Neural crest cell (in vitro differentiated cells): ENCODE data around the gene TMEM87B. TPM values are rescaled to one million over a fixed set of nuclear protein-coding genes. Genes with fewer than 3 reads are reported as not detected.

Experiments
- DNase-seq: peaks from one replicate; pipeline ENCODE4 v3.0.0; 2021; ENCODE audit warnings: low read depth, mixed read lengths, low spot score
- H3K27ac Mint-ChIP-seq: one replicate; pipeline ENCODE4 v1.8.0; 2021; ENCODE audit warnings: mild to moderate bottlenecking, mixed read lengths; ENCODE audit not compliant: unreplicated experiment
- H3K27me3 Mint-ChIP-seq: 2 replicates; pipeline ENCODE4 v1.8.0; 2021; ENCODE audit warnings: low read depth, mild to moderate bottlenecking, mixed read lengths
- H3K36me3 Mint-ChIP-seq: 2 replicates; pipeline ENCODE4 v1.8.0; 2021; ENCODE audit warnings: low read depth, mild to moderate bottlenecking, mixed read lengths
- H3K4me1 Mint-ChIP-seq: 2 replicates; pipeline ENCODE4 v1.8.0; 2021; ENCODE audit warnings: mixed read lengths
- H3K4me3 Mint-ChIP-seq: one replicate; pipeline ENCODE4 v1.8.0; 2021; ENCODE audit warnings: mild to moderate bottlenecking, mixed read lengths
- H3K9me3 Mint-ChIP-seq: 2 replicates; pipeline ENCODE4 v1.8.0; 2021; ENCODE audit warnings: mixed read lengths
- total RNA-seq: library from RNA; stranded (reverse); gene quantifications from 2 replicates; pipeline ENCODE4 v1.2.1, GENCODE V29; 2021
- TF ChIP-seq, protein P1 (sequence below): fragments of 200-600 bp; sonication (generic); conservative IDR thresholded peaks from 2 replicates; pipeline ENCODE4 v1.5.0; 2021; ENCODE audit warnings: antibody characterized with exemption, mild to moderate bottlenecking

The TMEM87B gene
- total RNA-seq, 1 donor from 2014 or later, result 6.2 TPM

DNA sequence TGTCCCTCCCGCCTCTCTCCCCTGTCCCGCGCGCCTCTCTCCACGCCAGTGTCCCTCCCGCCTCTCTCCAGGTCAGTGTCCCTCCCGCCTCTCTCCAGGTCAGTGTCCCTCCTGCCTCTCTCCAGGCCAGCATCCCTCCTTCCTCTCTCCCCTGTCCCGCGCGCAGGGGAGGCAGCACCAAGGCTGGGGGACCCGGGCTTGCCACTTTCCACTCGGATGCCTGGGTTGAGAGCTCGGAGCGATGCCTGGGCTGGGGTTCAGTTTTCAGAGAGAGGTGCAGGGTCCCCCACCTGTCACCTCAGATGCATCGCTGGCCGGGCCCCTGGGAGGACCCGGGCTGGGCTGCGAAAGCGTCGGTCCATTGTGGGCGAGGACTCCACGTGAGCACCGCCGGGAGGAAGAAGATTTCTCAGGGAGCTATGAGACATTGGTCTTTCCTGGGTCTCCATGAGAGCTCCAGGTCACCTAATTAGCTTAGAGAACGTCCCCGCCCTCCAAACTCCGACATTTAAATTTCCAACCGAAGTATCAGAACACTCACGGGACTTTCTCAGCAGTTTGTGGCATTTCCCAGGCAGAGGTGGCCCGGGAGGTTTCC, 85.2 kb downstream of the TMEM87B start:
- peaks cover 29% of the 10 kb centered on the region for H3K4me1 Mint-ChIP-seq
- DNase-seq, result no peak
- peaks cover 14% of the 10 kb centered on the region for H3K36me3 Mint-ChIP-seq
- H3K27me3 Mint-ChIP-seq, result peaks cover 7% of the 10 kb centered on the region
- H3K9me3 Mint-ChIP-seq, result no peaks in the 10 kb centered on the region
- TF ChIP-seq, protein P1, sequence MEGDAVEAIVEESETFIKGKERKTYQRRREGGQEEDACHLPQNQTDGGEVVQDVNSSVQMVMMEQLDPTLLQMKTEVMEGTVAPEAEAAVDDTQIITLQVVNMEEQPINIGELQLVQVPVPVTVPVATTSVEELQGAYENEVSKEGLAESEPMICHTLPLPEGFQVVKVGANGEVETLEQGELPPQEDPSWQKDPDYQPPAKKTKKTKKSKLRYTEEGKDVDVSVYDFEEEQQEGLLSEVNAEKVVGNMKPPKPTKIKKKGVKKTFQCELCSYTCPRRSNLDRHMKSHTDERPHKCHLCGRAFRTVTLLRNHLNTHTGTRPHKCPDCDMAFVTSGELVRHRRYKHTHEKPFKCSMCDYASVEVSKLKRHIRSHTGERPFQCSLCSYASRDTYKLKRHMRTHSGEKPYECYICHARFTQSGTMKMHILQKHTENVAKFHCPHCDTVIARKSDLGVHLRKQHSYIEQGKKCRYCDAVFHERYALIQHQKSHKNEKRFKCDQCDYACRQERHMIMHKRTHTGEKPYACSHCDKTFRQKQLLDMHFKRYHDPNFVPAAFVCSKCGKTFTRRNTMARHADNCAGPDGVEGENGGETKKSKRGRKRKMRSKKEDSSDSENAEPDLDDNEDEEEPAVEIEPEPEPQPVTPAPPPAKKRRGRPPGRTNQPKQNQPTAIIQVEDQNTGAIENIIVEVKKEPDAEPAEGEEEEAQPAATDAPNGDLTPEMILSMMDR, result no peak
- H3K4me3 Mint-ChIP-seq, result peak overlapping the region; percentile 88
- H3K27ac Mint-ChIP-seq, result peak overlapping the region; percentile 19

DNA sequence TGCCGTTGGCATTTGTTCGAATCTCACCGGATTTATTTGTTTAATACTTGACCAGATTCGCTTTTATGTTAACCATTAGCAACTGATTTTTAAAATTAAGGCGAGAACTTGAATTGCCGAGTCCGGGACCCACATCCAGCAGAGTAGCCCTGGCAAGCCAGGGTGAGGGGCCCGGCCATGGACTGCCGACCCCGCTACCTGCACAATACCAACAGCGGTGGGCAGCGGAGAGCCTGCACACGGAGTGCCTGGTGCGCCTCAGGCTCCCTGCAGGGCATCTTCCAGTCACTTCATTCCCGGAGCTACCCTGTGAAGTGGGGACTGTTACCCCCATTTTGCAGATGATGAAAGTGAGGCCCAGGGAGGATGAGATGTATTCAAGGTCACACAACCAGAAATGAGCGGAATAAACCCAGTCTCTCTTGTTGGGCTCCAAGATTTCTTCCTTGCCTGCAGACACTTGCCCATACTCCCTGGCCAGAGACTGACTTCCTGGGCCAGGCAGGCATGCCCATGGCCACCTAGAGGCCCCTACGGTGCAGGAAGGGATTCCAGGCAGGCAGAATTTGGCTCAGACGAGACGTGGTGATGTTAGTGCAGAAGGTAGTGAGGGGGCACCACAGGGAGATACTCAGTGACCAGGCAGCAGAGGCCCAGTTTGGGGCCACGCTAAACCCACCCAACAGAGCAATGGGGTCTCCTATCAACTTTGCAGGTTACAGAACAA, 86.0 kb downstream of the TMEM87B start:
- H3K27me3 Mint-ChIP-seq, result peaks cover 7% of the 10 kb centered on the region
- no peak overlapping the region for H3K27ac Mint-ChIP-seq
- peaks cover 14% of the 10 kb centered on the region for H3K36me3 Mint-ChIP-seq
- TF ChIP-seq, protein P1, result no peak
- no peaks in the 10 kb centered on the region for H3K9me3 Mint-ChIP-seq
- no peak for DNase-seq
- peak overlapping the region; percentile 88 for H3K4me3 Mint-ChIP-seq
- H3K4me1 Mint-ChIP-seq, result peaks cover 29% of the 10 kb centered on the region

- Mint-ChIP-seq H3K9me3 (no peaks in the 10 kb centered on the region), H3K27me3 (peaks cover 4% of the 10 kb centered on the region), H3K27ac (no peak overlapping the region), H3K36me3 (peaks cover 14% of the 10 kb centered on the region), H3K4me1 (peaks cover 29% of the 10 kb centered on the region), H3K4me3 (peak overlapping the region; percentile 88)
- TF ChIP-seq, protein P1, result no peak
- no peak for DNase-seq
Observed at GRCh38 chr2:112141626-112142007, 86.5 kb downstream of the TMEM87B start.

GRCh38 chr2:112142525-112143078, 87.5 kb downstream of the TMEM87B start:
- Mint-ChIP-seq H3K27me3 (peaks cover under 1% of the 10 kb centered on the region), H3K27ac (no peak overlapping the region), H3K4me3 (peak overlapping the region; percentile 73), H3K4me1 (peaks cover 37% of the 10 kb centered on the region), H3K36me3 (peaks cover 18% of the 10 kb centered on the region), H3K9me3 (no peaks in the 10 kb centered on the region)
- TF ChIP-seq, protein P1, result no peak
- DNase-seq, result no peak

GRCh38 chr2:112143150-112143549, 88.1 kb downstream of the TMEM87B start:
- no peak overlapping the region for H3K27ac Mint-ChIP-seq
- TF ChIP-seq, protein P1, result no peak
- DNase-seq, result no peak
- H3K36me3 Mint-ChIP-seq, result peaks cover 21% of the 10 kb centered on the region
- peak overlapping the region; percentile 42 for H3K4me3 Mint-ChIP-seq
- peaks cover 38% of the 10 kb centered on the region for H3K4me1 Mint-ChIP-seq
- no peaks in the 10 kb centered on the region for H3K27me3 Mint-ChIP-seq
- H3K9me3 Mint-ChIP-seq, result no peaks in the 10 kb centered on the region
